ENCODE results near the gene RPS6KC1.

Gene RPS6KC1

DNA sequence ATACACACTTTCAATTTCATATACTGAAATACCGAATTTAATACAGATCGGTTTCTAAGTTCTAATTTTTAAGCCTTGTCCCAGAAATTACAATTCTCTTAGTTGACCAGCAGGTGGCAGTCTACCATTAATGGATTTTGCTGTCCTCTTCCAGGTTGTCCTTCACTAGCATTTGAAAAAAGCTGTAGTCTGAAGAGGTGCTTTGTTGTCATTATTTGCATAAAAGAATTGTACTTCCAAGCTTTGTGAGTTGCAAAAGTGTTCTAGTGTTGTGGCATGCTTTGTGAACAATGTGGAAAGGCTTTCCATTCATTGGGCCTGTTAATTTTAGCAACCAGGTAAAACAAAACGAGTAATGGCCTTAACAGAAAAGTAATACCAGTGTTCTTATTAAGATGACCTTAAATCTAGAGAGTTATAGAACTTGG is 193.6 kb downstream of the RPS6KC1 start:
- peak; percentile 39 for DNase-seq

DNA sequence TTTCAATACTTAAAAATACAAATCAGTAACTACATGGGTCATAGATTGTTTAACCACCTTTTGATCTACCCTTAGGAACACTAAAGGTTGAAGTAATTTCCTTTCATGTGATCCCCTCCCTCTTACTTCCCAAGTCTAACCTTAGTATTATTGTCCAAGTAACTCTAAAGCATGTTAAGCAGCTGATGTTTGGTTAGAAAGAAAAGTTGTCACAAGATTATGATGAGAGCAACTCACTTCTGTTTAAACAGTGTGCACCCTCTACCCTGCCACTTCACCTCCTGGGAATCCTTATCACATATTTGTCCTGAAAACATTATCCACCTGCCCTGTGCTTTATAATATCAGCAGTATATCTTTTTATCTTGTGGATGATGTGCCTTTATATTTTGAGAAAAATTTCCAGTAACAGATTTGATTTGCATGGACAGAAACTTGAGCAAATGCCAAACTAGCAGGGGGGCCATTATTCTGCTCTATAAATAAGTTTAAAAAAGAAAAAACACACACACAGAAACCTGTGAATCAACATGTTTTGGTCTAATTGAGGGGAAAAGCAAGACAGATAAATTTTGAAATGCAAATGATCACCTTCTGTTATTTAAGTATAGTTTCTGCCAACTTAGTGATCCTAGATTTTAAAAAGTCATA is 194.3 kb downstream of the RPS6KC1 start:
- DNase-seq: no peak

DNA sequence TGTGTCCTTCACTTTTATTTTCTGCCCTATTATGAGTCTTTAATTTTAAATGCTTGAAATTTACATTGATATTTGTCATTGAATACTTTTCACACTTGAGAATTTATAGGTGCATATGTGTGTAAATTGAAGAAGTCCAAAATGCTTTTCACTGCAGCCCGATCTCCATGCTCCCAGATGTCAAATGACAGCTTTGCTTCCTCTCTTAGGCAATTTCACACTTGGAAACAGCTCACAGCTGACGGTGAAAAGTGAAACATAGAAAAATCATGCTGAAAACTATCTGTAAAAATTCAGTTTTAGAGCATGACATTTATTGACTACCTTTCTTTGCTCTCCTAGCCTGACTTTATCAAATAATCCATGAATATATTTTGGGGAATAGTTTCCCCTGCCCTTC is 196.0 kb downstream of the RPS6KC1 start:
- no peak for DNase-seq

DNA sequence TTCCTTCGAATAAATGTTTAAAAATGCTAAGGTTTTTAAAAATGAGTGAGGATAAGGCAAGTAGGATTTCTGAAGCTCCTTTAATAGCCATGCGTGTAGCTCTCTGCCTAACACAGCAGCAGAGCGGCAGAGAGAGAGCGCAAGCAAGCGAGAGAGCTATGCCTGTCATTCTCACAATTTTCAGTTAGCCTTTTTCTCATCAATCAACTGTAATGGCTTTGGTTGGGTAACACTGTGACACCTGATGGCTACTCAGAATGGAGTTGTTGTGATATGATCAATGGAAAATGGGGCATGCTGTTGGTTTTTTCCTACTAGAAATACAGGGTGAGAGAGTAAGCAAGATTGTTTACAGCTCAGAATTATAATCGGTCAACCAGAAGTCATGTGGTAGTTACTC is 198.4 kb downstream of the RPS6KC1 start:
- no peak for DNase-seq

DNA sequence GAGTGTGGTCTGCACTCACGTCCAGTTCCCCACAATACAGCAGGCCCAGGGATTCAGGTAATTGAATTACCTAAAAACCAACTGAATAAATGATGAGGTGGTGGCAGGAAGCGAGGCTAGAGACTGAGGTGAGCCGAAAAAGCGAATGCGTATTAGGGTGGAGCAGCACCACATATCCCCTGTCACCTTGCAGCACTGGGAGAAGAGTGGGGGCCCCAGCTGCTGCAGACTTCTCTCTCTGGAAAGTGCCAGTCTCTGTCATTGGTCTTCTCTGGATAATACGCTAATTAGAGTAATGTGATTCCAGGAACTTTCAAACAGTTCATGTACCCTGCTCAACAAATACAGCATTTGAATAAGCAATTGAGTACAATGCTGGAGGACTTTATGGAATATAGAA is 199.0 kb downstream of the RPS6KC1 start:
- DNase-seq: no peak

DNA sequence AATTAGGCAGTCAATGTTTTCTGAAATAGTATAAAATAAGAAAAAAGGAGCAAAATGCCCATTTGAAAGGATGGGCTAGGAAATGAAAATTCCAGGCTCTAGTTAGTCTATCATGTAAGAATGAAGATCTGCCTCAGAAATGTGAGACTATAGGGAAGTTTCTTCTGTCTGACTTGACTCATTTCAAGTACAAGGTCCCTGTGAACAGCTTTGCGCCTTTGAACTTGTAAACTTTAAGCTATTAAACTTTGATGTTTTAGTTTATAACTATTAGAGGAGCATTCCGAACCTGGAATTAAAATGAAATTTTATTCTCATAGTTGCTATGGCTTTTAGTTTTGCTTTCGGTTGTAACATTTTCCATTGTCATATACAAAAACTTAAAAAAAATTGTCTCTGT is 199.4 kb downstream of the RPS6KC1 start:
- no peak for DNase-seq

DNA sequence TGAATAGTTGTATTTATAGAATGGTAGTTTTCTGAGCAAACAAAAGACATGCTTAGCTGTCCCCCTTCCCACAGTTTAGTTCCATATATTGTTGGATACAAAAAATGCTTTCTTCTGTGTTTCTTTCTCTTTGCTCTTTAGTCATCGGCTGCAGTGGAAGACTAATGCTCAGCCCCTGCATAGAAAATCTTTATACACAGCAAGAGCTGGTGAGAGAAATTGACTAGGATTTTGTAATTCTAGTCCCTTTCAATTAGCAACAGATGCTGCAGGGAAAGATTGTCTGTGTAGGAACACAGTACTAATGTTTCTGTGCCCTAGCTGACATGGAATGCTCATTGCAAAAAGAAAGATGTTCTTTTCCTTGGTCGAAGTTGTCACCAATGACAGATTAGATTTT is 200.9 kb downstream of the RPS6KC1 start:
- DNase-seq: no peak

DNA sequence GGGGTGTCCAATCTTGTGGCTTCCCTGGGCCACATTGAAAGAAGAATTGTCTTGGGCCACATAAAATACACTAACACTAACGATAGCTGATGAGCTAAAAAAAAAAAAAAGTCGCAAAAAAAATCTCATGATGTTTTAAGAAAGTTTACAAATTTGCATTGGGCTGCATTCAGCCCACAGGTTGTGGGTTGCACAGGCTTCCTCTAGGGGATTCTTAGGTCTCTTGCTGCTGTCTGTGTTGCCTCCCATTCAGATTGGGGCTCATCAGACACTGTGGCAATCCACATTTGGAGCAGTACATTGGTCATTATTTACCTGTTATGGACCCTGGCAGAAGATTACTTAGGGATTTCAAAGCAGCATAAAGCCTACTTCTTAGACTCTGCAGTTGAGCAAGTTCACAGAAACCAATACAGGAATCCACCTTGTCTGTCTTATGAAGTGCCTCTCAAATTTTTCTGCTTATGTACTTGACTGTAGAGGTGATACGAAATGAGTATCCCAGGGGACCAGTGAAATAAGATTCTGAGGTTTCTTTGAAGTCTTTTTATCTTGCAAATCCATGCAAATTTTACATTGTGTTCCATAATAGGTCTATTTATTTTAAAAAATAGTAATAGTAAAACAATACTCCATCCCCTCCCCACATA is 205.5 kb downstream of the RPS6KC1 start:
- no peak for DNase-seq

DNA sequence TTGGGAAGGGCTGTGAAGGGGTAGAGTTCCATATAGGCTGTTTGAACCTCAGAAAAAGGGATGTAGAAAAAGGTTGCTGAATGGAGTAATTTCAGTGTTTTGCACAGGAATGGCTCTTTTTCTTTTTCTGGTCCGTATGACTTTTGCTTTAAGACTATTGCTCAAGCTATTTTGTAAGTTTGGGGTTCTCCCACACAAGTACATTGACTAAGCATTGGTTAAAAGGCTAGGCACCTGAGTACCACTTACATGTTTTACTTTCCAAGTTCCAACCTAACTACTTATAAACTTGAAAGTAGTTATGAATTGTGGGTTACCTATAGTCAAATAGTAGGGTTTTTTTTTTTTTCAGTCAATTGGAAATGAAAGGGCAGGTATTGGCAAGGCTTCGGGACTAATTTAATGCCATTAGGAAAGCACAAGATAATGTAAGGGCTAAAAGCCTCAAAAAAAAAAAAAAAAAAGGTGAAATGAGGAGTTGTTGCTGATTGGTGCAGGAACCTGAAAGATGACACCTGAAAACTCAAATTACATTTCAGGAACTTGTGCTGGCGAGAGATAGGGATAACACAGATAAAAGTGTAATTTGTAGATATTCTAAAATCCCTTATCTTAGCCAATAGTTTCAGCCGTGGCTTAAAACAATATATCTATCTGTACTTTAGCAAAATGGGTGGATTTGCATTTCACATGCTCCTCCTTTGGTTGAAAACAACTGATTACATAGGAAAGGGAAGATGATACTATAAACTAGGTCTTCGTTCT is 209.5 kb downstream of the RPS6KC1 start:
- no peak for DNase-seq

DNA sequence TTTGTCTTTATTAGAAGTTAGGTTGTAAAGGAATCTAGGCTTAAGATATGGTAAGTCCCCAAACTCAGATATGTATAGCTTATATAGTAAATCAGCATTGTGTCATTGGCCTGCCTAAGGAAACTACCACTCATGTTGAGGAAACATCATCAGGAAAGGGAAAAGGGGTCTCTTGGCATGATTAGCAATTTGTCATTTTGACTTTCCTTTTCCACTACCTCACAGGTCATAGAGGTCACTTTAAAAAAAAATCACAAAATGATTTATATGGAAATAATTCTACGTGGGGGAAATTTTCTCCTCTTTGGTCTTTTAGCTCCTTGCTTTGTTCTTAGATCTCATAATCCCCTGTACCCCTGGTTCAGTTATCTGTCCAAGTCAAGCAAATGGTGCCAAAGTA is 213.5 kb downstream of the RPS6KC1 start:
- no peak for DNase-seq

DNA sequence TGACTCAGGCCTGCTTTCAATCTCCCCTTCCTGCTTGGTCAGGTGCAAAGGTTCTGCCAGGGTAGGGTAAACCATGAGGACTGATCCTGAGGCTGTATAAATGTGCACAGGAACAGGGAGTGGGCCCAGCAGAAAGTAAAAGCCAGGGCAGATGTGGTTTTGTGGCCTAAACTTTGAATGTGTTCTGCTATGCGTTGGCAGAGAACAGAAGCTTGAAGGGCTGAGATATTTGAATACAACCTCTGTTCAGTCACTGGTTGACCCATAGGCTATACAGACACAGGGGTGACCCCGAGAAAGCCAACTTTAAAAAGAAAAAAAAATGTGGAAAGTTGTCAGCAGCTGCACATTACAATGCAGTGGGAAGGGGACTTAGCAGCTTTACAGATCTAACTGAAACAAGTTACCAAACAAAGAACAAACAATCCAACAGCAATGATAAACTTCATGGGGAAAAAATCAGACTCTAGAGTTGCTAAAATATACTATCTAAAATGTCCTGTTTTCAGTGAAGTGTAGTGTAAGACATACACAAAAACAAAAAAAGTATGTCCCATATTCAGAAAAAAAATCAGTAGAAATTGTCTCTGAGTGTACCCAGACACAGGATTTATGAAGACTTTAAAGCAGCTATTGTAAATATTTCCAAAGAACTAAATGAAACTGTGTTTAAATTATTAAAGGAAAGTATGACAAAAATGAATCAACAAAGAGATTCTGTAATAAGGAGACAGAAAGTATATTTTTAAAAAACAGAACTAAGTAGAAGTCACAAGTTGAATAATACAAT is 216.1 kb downstream of the RPS6KC1 start:
- no peak for DNase-seq

DNA sequence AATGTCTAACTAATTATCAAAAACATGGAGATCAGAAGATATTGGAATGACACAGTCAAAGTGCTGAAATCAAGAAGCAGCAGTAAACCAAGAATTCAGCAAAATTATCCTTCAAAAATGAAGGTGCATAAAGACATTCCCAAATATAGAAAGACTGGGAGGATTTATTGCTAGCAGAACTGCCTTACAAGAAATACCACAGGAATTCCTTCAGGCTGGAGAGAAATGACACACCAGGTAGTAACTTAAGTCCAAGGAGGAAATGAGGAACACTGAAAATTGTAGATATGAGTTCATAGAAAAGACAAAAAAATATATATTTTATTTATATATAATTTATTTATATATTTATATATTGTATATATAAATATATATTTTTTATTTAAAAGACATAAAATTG is 217.2 kb downstream of the RPS6KC1 start:
- no peak for DNase-seq

DNA sequence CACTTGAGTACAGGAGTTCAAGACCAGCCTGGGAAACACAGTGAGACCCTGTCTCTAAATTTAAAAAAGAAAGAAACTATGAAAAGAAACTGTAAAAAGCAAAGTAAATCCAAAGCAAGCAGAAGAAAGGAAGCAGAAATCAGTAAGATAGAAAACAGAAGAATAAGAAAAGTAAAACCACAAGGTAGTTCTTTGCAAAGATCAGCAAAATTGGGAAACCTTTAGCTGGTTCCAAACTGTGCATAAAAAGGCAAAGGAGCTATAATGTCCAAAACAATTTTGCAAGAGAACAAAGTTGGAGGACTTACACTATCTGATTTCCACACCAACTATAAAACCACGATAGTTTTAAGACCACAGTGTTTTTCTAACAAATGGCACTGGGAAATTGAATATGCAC is 218.8 kb downstream of the RPS6KC1 start:
- DNase-seq: no peak

DNA sequence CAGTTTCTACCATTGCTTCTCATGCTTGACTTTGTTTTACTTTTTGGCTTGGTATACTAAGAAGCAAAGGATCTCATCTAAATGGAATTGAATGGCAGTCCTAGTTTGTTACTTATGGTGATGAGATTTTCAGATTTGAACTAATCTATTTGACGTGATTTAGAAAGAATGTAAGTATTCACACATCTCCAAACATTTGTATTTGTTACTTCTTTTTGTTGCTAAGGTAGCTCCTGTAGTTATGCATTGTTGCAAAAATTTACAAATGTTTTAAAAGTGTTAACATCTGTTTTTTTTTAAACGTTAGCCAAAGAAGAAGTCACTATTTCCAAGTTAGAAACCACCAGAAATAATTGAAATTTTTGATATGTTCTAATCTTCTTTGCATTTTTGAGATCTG is 222.5 kb downstream of the RPS6KC1 start:
- DNase-seq: no peak

DNA sequence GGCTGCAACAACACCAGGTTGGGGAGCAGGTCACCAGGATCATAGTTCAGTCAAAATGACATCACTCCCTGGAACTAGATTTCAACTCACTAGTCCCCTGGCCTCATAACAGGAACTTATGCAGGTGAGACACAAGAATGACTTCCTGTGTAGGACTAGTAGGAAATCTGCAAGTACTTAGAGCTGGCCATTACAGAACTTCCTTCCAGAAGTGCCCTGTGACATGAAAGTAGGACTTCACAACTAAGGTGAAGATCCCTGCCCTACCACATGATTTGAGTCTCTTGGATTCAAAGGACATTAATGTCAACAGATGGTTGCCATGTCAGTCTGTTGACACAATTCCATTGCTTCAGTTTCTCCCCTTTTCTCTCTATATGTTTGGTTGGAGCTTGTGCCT is 223.1 kb downstream of the RPS6KC1 start:
- DNase-seq: no peak

DNA sequence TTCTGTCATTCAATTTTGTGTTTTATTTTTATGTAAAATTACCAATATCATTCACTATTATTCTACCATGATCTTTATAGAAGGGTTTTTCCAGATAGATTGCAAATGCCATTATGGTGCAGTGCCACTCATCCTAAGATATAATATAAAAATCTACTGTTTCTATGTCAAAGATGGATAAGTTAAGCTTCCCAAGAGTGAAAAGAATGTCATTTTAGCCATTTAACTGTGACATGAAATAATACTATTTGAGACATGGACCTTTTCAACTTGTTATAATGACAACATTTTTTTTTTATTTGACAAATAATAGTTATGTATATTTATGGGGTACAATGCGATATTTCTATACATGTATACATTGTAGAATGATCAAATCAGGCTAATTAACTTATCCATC is 224.3 kb downstream of the RPS6KC1 start:
- DNase-seq: no peak

DNA sequence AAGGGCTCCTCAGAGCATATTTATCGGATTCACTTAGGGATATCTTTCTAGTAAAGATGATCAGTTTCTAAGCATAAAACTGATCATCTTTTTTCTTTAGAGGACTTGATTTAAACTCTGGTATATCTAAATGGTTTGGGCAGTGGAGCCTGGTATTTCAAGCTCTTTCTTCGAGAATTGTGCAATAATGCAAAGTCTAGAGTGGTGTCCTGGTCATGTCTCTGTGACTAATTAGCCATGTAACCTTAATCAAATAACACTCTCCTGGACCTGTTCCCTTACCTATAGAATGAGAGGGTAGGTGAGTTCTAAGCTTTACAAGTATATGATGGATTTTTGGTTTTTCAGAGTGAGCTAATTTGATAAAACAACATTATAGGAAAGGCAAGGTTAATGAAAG is 225.2 kb downstream of the RPS6KC1 start:
- DNase-seq: no peak

DNA sequence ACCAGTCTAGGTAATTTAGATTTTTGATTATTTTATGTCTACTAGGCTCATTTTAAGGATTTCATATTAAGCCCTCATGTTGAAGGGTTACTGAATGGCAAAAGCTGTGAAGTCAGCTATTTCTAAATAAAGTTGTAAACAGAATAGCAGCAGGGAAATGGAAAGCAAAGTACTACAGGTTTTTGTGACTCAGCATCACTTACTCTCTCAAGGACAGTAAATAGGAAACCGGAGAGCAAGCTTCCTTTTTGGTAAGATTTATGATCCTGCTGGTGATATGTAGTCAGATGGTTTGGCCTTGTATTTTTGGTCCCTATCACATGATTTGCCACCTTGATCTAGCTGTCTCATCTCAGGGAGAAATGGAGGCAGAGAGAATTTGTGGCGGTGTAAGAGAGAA is 226.0 kb downstream of the RPS6KC1 start:
- no peak for DNase-seq

DNA sequence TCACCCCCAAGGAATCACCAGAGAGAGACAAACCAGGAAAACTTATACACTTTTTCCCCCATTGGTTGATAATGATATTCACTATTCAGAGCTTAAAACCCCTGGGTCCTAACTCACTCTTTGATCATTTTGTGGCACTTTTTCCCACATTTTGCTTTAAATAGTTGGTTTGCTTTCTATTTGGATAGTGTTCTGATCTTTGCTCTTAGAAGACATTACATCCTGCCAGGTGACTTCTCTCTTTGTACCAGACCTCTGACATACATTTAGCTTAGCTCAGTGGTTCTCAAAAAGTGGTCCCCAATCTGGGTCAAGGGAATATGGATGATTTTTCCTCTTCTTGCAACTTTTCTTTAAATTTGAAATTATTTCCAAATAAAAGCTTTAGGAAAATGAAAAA is 228.4 kb downstream of the RPS6KC1 start:
- DNase-seq: no peak

DNA sequence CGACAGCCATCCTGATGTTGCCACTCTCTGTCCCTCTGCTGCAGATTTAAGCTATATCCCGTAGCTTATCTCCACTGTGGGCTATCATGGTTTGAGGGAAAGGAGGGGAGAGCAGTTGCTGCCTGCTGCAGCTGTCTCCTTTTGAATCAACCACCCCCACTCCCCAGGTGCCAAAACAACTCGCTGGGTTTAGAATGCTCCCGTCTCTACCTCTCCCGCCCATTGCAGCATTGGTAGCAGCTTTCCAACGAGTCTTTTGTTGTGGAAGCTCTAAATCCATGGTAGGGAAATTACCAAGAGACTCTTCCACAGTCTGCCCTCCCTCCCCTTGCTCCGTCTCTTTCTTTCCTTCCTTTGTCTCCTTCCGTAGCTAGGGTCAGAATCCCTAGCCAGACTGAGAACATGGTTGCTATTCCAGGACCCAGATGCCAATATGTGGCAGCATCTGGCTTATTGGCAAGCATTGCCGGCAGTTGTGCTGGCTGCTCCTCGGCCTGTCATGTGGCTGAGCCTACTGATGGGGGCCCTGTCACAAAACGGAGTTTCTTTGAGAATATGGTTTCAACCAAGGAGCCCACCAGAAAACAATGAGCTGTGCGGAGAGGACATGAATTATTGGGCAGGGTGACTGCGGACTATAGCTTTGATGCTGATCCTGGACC is 230.7 kb downstream of the RPS6KC1 start:
- DNase-seq: peak; percentile 78

DNA sequence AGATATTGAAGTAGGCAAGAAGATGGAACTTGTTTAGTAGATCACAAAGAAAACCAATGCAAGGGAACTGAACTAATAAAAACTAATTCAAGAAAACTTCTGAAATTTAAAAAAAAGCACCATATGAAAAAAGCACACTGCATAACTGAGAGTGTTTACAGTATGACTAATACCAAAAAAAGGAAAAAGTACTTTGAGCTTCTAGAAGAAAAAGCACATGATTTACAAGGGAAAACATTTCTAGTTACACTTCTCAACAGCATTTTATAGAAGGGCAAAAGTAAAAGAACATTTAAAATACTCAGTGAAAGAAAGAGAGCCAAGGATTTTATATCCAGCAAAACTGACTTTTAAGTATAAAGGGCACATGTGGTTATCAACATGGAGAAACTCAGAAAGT is 233.6 kb downstream of the RPS6KC1 start:
- DNase-seq: no peak

DNA sequence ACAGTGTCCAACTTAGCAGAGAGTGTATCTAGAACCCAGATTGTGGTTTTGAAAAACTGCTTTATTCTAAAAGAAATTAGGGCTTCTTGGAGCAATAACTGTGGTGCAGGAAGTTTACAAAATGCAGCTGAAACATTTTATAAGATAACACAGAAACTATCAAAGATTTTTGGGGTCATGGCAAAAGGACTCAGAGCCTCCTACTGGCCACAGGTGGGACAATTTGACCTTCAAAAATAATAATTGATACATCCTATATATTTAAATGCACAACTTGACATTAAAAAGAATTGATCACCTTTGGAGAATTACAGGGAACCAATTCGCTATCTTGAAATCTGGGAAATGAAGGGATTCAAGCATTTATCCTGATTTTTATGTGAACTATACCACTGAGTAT is 235.2 kb downstream of the RPS6KC1 start:
- DNase-seq: no peak

DNA sequence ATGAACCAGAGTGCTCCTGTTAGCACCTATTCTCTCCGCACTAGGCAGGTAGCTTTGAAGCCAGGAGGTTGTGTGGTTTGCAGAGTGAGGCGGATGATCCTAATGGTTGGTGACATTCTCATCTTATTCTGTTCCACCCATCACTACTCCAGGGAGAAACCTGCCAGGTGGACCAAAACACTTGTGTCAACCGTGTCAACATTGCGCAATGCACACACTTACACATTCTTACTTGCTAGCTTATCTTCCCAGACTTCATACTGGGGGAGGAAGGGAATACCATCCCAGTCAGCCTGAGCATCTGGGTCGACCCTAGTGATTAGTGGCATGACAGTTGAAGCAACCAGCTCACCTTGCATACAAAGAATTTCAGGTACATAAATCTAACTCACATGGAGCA is 236.9 kb downstream of the RPS6KC1 start:
- DNase-seq: no peak

All from DMS 273 treated with DMSO at 0.1 percent for 48 hours (cell line).